Left colon (tissue), 2 donors: ENCODE results near the gene STIMATE. TPM values are rescaled to one million over a fixed set of nuclear protein-coding genes. Genes with fewer than 3 reads are reported as not detected.

Source experiments
- ATAC-seq: fragments of 200-7000 bp; cut with Tn5 transposase; one replicate; pipeline ENCODE4 v1.9.1; 2020; ENCODE audit warnings: mild to moderate bottlenecking, moderate library complexity
- DNase-seq, 2 donors: peaks; one replicate each; pipeline ENCODE4 v3.0.0-alpha.2; 2020
- intact Hi-C, 2 donors: fragments of 100-400 bp; cut with DNase I in 1 of 2; cut with micrococcal nuclease in 1 of 2; formaldehyde crosslinking; loops; one replicate each; pipeline versions ENCODE4 v1.11.2 to v1.14.0; 2022; cut with DNase I, micrococcal nuclease
- total RNA-seq, 2 donors: library from RNA; stranded (reverse); fragmentation: NEBNext Ultra II Directional; extraction: Animal tissue kit (Norgen Biotek cat#: 25700); gene quantifications; one replicate each; pipeline ENCODE4 v1.2.1, GENCODE V29; 2021
- donor health status: DM: no; HTN: no; CAD: no.
- donor health status: DM: yes; HTN: yes; CAD: no.

STIMATE gene
- total RNA-seq, 2 donors from 2014 or later: 10.0 to 13.6 TPM

DNA sequence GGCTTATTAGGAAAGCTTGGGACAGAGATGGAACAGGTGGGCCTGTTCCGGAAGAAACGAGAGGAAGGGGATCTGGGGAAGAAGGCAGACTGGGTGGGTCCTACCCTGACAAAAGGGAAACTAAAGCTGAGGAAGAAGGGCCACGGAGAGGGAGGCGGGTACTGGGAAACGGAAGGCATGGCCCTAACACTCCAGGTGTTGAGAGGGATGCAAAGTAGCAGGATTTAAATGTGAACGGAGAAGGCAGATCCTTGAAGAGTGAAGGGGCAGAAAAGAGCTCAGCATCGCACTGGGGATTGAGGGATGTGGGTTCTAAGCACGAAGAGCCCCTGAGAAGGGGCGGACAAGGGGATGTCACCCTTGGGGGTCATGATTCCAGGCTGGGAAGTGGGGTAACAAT is 735 bp downstream of the STIMATE start:
- DNase-seq (no peak), ATAC-seq (peak; percentile 18)
- intact Hi-C loops: no loop called here

DNA sequence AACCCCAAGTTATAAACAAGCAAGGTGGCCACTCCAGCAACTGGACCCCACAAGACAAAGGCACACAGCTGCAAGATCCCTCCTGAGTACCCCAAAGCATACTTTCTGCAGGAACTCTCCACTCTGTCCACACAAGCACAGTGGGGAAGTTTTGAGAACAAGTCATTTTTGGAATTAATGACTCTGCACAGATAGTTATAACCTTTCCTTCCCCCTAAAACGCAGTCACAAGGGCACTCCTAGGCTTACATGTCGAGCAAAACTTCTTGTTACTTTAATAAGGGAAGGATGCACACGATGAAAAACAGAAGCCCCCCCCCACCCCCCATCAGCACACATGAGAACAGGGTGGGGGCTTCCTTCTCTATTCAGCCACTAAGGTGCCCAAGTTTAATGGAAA is 1.2 kb downstream of the STIMATE start:
- DNase-seq (no peak), ATAC-seq (no peak)
- intact Hi-C loops: no loop called here

DNA sequence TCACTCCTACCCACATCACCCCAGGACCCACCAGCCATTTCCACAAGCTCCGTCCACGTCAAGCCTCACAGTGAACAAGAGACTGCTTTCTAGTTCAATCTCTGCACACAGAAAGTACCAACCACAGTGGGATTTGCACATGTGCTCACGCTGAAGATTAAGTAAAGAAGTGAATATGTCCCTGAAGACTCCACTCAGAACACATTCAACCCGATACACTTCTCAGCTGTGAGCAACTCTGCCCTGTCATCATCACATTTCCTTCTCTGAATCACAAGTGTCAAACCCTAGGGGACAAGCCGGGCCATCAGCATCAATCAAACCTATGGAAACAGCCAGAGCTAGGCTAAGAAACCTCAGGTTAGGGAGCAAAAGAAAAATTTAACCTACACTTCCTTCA is 1.9 kb downstream of the STIMATE start:
- intact Hi-C loops: no loop called here
- ATAC-seq: no peak
- no peak for DNase-seq

DNA sequence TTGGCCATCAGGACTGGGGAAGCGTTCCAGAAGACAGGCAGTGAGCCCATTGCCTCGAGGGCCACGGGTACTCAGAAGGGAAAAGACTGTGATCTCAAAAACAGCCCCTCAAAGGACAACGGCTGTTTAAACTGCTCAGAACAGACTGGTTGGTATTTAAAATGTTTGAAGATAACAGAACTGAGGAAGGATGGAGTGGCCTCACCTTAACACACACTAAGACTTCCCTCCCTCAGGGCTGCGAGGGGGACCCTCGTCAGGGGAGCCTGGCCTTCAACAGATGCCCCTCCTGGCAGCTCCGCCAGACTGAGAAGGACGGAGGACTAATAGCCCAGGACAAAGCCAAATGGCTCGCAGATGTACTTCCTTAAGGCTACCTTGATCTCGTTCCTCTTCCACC is 2.6 kb downstream of the STIMATE start:
- DNase-seq: no peak
- ATAC-seq: no peak

DNA sequence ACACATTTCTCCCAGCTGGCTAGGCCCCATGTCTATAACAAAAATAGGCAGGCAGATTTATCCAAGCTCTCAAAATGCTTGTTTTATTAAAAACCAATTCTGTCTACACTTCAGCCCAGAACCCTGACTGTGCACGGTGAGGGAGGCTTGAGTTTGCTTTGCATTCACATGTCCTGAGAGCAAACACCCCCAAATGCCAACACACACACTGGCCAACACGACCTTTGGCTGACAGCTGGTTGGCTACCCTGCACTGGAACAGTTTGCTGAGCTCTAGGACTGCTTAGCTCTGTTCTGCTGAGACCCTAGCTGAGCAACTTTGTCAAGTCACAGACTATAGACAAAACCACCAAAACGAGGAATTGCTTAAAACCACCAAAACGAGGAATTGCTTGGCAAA is 3.6 kb downstream of the STIMATE start:
- DNase-seq (no peak), ATAC-seq (no peak)
- intact Hi-C loops: no loop called here

More for the DNA sequence above, 2.6 kb downstream of the STIMATE start:
- intact Hi-C loops: no loop called here

DNA sequence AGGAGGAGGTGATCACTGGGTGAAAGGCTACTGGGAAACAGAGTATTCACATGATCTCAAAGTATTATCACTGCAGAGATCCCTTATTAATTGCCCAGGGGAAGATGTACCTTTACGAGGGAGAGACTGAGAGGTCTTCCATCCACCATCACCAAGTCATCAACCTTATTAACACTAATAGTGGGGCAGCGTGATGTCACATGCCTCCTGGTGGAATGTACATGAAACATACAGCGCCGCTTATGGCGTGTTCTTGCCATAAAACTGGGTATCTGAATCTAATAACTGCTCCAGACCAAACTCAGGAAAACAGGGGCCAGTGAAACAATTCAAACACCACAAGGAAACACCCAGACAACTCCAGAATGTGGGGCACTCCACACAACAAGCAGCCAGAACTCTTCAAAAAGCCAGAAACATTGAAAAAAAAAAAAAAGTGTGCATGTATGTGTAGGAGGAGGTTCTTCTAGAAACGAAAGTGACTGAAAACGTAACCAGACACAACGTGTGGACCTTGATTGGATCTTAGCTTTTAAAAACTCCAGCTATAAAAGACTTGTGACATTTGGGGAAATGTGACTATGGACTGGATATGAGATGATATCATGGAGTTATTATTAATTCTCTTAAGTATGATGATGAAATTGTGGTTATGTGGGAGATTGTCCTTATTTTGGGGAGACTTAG is 4.6 kb downstream of the STIMATE start:
- DNase-seq: no peak
- ATAC-seq: no peak
- intact Hi-C loops: no loop called here

DNA sequence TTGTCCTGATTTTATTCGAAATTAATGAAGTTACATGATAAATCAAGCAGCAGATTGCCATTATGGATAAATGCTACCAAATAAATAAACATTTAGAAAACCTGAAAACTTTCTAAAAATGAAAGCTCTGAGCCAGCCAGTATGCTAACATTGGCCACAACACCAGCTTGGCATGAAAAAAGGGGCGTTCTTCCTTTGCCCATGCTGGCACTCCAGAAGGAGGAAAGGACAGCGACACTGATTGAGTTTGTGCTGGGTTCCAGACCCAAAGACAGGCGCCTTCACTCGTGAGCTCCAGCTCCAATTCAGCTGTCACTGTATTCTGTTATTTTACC is 5.1 kb downstream of the STIMATE start:
- DNase-seq (no peak), ATAC-seq (no peak)
- intact Hi-C loops: no loop called here

DNA sequence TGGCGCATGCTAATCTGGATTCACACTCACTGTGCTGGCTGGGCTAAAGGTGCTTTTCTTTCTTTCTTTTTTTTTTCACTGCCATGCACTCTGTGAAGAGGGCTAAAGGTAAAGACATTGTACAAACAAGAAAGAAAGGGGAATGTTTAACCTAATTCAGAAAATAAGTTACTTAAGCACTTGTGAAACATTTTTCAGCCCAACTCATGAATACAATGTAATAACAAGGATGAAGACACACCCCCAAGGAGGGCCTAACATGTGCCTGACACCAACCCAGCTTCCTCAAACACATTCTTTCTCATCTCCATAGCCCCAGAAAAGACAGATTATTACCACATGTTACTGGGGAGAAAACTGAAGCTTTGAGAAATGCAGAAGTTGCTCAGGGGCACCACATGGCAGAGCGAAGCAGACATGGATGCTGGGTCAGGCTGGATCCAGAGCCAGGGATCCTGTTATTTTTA is 5.7 kb downstream of the STIMATE start:
- intact Hi-C loops: no loop called here
- ATAC-seq: no peak
- no peak for DNase-seq

DNA sequence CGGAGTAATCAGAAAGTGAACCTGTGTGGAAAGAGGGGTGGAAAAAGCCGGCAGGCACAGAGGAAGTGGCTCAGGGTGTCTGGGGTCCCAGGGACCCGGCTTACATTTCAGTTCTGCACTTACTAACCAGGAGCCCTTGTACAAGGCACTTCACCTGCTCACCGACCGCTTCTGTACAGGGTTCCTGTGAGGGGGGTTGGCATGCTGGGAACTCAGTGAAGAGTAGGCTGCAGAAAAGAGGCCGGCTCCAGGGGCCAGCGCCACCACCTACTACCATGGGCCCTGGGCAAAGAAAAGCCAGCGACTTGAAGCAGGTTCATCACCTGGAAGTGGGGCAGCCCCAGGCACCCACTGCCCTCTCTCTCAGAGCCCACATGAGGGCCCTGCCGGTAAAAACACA is 6.2 kb downstream of the STIMATE start:
- no peak for DNase-seq
- intact Hi-C loops: no loop called here
- ATAC-seq: no peak

DNA sequence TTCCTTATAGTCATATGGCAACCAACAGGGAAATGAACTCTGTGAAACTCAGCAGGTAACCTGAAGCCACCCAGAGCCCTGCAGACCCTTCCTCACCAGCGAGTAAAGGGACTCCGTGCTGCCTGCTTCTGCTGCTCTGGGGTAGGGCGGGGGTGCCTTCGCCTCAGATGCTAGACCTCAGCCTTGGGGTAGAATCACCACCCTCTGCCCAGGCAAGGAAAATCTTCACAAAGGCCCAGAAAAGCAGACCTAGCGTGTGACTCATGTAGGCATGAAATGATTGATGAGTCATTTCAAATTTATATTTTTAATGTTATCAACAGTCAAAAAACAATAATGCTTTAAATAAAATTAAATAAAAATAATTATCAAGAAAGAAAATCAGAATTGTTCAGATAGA is 6.6 kb downstream of the STIMATE start:
- no peak for ATAC-seq
- intact Hi-C loops: no loop called here
- DNase-seq: no peak

DNA sequence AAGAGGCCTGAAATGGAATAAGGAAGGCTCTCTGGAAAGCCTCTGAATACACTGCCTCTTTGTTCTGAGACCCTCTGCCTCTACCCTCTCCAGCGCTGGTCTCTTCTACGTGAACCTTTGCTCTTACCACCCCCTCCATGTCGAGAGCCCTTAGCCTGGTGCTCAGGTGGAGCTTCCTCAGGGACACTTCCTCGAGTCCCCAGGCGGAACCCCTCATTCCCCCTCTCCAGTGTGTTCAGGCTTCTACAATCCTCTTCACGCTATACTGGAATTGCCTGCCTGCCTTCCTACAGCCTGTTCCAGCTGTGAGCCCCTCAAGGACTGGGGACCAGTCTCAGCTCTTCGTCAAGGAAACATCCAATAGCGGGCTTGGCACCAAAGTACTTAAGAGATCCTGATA is 7.4 kb downstream of the STIMATE start:
- intact Hi-C loops: no loop called here
- DNase-seq (no peak), ATAC-seq (no peak)

DNA sequence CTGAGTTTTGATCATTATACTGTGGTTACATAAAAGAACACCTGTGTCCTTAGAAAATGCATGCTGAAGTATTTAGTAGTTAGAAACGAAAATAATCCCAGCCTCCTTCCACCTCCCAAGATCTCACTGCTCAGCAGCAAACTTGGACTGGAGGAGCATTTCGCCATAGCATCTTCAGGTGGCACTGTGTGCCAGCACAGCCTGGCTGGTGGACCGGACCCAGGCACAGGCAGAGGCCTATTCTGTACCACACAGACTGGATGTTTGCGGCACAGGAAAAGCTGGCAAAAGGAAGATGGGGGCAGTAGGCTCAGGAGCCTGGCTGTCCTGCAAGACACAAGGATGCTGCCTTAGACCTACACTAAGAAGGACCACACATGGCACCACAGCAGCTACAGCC is 10.2 kb downstream of the STIMATE start:
- no peak for DNase-seq
- ATAC-seq: no peak
- intact Hi-C loops: no loop called here

DNA sequence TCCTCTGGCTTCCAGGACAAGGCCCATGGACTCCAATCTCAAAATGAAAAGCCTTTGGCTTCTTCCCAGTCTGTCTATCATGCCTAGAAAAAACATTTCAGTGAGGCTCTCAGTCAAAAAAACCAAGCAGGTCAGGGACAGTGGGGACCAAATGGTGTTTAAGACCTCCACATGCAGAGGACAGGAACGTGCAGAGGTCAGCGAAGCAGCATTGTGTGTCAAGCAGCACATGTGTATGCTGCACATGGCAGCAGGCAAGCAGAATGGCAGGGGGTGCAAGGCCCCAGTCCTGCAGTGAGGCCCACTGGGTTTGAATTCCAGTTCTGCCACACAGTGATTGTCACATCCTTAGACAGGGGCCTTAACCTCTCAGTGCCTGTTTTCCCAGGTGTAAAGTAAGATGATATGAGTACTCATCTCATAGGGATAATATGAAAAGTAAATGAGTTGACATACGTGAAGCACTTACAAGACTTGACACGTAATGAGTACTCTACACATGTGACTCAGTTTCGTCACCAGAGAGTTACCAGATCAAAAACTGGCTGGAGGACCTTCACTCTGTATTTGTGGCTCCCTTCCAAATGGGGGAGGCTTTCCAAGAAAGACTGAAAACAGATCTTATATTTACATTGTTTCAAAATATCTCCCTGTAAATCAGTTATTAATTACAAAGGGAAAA is 11.2 kb downstream of the STIMATE start:
- intact Hi-C loops: no loop called here
- DNase-seq (no peak), ATAC-seq (no peak)

DNA sequence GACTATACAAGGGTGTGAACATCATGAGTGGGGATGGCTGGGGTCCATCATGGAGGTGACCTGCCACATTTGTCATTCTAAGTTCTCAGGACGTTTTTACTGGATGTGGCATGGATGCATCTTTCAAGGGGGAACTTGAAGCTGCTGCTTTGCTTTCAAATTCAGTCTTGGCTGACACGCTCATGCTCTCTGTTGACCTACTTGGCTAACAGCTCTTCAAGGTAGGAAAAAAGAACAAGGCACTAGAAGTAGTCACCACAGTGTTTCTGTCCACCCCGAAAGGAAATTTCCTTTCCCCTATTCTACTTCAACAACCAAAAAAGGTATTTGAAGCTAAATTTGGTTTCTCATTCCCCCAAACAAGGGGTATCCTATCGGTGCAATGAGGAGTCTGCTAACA is 15.0 kb downstream of the STIMATE start:
- intact Hi-C loops: no loop called here
- ATAC-seq (no peak), DNase-seq (no peak)

DNA sequence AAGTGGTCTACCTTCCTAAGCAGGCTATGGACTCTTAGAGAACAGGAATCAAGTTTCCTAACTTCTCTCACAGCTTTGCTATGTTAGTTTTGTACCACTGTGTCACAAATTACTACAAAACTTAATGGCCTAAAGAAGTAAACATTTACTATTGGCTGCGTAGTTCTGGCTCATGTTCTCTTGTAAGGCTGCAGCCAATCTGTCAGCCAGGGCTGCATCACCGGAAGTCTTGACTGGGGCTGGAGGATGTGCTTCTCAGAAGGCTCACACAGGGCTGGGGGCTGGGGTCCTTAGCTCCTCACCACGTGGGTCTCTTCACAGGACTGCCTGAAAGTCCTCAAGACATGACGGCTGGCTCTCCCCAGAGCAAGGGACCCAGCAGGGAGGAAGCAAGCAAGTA is 15.5 kb downstream of the STIMATE start:
- DNase-seq (no peak), ATAC-seq (no peak)
- intact Hi-C loops: no loop called here

DNA sequence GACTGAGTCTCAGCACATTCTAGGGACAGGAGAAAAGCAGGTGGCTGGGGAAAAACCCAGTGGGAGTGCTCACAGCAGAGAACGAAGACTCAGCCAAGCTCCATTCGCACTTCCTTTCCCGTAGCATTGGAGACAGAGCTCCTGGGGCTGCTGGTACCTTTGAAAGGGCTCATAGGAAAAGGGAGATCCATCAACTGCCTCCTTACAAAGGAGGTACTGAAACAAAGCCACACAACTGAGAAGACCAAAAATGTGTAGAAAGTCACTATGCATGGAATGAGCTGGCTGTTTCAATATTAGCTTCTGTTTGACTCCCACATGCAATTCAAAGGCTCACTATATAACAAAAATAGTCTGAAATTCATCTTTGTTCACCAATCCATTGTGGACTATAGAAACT is 16.9 kb downstream of the STIMATE start:
- DNase-seq: no peak
- intact Hi-C loops: no loop called here
- ATAC-seq: no peak

DNA sequence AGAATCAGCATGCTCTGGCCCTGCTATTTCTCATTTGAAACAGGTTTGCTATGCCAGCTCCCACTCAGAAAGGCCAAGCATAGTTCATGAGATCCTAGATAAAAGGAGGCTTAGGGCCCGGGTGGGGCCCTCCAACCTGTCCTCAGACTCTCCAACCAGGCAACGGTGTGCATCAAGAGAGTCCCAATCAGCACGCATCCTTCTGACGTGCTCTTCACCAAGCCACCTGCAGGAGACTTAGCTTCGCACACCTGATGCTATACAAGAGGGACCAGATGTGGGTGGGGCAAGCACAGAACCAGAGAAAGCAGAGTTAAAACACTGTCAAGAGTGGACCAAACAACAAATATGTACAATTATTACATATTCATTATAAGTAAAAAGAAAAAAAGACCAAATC is 17.3 kb downstream of the STIMATE start:
- intact Hi-C loops: no loop called here
- DNase-seq: no peak
- ATAC-seq: no peak

DNA sequence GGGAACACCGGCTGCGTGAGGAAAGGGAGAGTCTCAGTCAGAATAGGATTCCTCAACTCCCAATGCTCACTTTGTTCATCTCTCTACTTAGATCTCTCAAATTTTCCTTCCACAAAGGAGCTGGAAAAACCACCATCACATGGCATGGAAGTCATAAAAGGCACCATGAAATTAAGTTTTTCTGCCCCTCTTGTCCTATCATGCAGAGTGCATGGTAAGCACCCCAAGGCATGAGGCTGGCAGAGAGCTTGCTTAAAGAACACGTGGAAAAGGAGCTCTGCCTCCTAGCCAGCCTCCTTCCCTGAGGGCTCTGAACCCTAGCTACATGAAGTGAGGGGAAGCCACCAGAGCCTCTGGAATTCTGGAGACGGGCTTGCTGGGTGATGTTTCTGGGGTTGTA is 17.8 kb downstream of the STIMATE start:
- intact Hi-C loops: no loop called here
- no peak for ATAC-seq

DNA sequence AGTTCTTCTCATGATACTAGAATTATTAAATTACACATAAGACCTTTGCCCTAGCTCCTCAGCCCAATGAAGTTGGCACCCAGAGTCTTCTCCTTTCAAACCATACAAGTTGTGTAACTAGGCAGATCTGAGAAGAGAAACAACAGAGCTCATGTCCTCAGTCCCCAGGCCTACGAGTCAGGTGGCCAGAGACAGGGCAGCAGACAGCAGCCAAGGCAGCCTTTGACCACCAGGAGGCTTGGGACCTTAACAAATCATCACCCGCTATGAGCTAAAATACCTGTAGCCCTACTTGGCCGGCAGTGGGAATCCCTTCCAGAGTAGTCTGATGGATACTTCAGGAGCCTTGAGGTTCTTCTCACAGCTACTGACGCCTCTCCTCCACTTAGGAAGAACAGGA is 18.3 kb downstream of the STIMATE start:
- intact Hi-C loops: no loop called here
- ATAC-seq: no peak
- no peak for DNase-seq

More for the DNA sequence above, 17.8 kb downstream of the STIMATE start:
- DNase-seq: no peak

DNA sequence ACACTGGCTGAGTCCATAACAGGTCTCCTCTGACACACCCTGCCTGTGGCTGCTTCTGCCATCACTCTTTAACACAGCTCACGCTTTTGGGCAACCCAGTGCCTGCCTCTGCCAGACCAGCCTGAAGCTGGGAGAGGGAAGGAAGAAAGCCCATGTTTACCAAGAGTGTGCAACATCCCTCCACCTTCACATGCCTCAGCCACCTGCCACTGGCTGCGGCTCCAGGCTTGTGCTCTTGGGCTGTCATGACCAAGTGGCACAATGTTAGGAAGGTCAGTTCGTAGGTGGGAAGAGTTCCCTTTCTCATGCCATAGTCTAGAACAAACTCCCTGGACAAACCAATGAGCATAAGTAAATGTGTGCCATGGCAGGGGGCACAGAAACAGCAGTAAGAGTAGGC is 20.3 kb downstream of the STIMATE start:
- ATAC-seq: no peak
- intact Hi-C loops: no loop called here
- DNase-seq: no peak
